ENCODE results near the gene PTPRK. TPM values are rescaled to one million over a fixed set of nuclear protein-coding genes. Genes with fewer than 3 reads are reported as not detected.

The PTPRK gene
- total RNA-seq, 1 experiment from 2014 or later = 53.8 TPM

DNA sequence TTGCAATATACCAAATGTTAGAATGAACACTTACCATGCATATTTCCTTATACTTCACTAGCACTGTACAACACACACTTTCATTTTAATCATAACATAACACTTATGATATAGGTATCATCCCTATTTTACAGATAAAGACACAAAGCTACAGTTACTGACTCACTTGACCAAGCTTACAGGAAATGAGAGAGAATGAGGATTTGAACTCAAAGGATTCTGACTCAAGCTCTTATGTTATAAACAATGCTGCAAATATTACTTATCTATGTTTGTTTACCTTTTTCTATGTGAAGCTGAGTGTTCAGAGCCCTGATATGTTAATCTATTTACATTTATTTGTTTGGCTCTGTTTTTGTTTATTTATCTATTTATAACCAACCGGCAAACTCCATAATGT is 245.4 kb downstream of the PTPRK start:
- H3K4me1 ChIP-seq (ENCODE audit: insufficient read depth, low read length) = peaks cover 21% of the 10 kb centered on the region
- TF ChIP-seq EZH2phosphoT487 (IDR thresholded peaks at IDR 0.05; ENCODE audit: borderline replicate concordance, low read length) = no peak
- no peak for TF ChIP-seq CTCF (conservative IDR thresholded peaks at IDR 0.05; ENCODE audit: low read depth, low read length)
- no peak for TF ChIP-seq EZH2 (IDR thresholded peaks at IDR 0.05; ENCODE audit: low read length, unreplicated experiment)
- ATAC-seq (peak; percentile 53), DNase-seq (peak; percentile 38)
- H3K79me2 ChIP-seq (ENCODE audit: low read length) = peaks cover 18% of the 10 kb centered on the region; the same call in 1 of the 2 replicates
- peaks cover 7% of the 10 kb centered on the region for H3F3A ChIP-seq (ENCODE audit: low read length, unreplicated experiment)
- CTCF ChIA-PET = interaction anchor here (0.7 kb wide), 1 partner anchor 448 kb away, joined by 3 read pairs; no protein-coding TSS in a partner anchor
- BruUV-seq (replicated peaks) = no TSS peak
- no peak overlapping the region for H2AFZ ChIP-seq (ENCODE audit: low read length)
- H3K27me3 ChIP-seq (ENCODE audit: low read length) = no peaks in the 10 kb centered on the region
- H3K9me3 ChIP-seq (ENCODE audit: low read length) = no peaks in the 10 kb centered on the region
- peak overlapping the region; percentile 80 for H3K27ac ChIP-seq (ENCODE audit: low read length)
- no peaks in the 10 kb centered on the region for H4K20me1 ChIP-seq (ENCODE audit: low read length)
- POLR2A ChIA-PET (ENCODE audit: unreplicated experiment) = no interaction called here
- H3K36me3 ChIP-seq (ENCODE audit: low read depth, low read length) = no peaks in the 10 kb centered on the region
- intact Hi-C loops (cut with micrococcal nuclease) = no loop called here
- H3K4me2 ChIP-seq (ENCODE audit: low read length) = peak overlapping the region; percentile 68
- no peaks in the 10 kb centered on the region for H3K9me2 ChIP-seq (replicated peaks; ENCODE audit: low read length)
- H3K9ac ChIP-seq (ENCODE audit: low read length) = 0 out of 2 replicates have a peak overlapping the region, but pooled peaks have one; percentile 9
- H3K4me3 ChIP-seq (ENCODE audit: low read length) = peak overlapping the region; percentile 23; the same call in 1 of the 2 replicates

DNA sequence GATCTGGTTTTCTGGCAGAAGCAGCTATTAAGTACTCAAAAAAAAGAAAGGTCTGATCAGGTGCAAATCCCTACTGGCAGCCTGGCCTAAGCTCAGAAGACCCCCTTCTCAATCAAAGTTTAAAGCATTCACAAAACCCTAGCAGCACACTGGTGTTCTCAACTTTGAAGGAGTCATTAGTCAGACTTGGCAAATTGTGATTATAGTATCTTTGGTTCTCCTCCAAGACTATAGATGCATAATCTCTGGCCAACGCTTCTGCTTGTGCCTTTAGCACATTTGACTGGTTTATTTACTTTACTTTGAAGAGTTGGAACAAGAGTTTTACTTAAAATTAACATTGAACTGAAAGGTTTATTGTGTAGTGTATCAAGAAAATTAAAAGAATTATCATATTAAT is 248.9 kb downstream of the PTPRK start:
- intact Hi-C loops (cut with micrococcal nuclease) = no loop called here
- peaks cover 18% of the 10 kb centered on the region; the same call in 1 of the 2 replicates for H3K79me2 ChIP-seq (ENCODE audit: low read length)
- no peak for DNase-seq

More for the DNA sequence above, 248.9 kb downstream of the PTPRK start:
- Histone ChIP-seq H3K4me1 (ENCODE audit: insufficient read depth, low read length) (peaks cover 28% of the 10 kb centered on the region), H3K36me3 (ENCODE audit: low read depth, low read length) (no peaks in the 10 kb centered on the region), H3K9me3 (ENCODE audit: low read length) (no peaks in the 10 kb centered on the region), H3F3A (ENCODE audit: low read length, unreplicated experiment) (peaks cover 11% of the 10 kb centered on the region), H3K27ac (ENCODE audit: low read length) (no peak overlapping the region), H3K9ac (ENCODE audit: low read length) (no peak overlapping the region), H3K9me2 (replicated peaks; ENCODE audit: low read length) (no peaks in the 10 kb centered on the region), H2AFZ (ENCODE audit: low read length) (no peak overlapping the region), H3K4me2 (ENCODE audit: low read length) (no peak overlapping the region), H4K20me1 (ENCODE audit: low read length) (0 out of 2 replicates have a peak, but pooled peaks cover 6% of the 10 kb centered on the region), H3K4me3 (ENCODE audit: low read length) (no peak overlapping the region), H3K27me3 (ENCODE audit: low read length) (no peaks in the 10 kb centered on the region)
- 0 out of 2 replicates have a peak, but pooled peaks have one; percentile 29 for ATAC-seq
- POLR2A ChIA-PET (ENCODE audit: unreplicated experiment) = no interaction called here
- BruUV-seq (replicated peaks) = no TSS peak
- CTCF ChIA-PET = no interaction called here
- TF ChIP-seq CTCF (conservative IDR thresholded peaks at IDR 0.05; ENCODE audit: low read depth, low read length) (no peak), EZH2 (IDR thresholded peaks at IDR 0.05; ENCODE audit: low read length, unreplicated experiment) (no peak)

Measured in PC-3 (cell line).